ENCODE results near the gene PROC.

The PROC gene

GRCh38 chr2:127453392-127454171 is 35.4 kb downstream of the PROC start:
- in situ Hi-C loops (cut with HindIII; ENCODE audit: low sequenced_read_pairs) = no loop called here

- in situ Hi-C loops (cut with HindIII; ENCODE audit: low sequenced_read_pairs) = no loop called here
Measured at GRCh38 chr2:127454595-127455565, 36.7 kb downstream of the PROC start.

GRCh38 chr2:127455566-127456493 is 37.6 kb downstream of the PROC start:
- in situ Hi-C loops (cut with HindIII; ENCODE audit: low sequenced_read_pairs) = no loop called here

- in situ Hi-C loops (cut with HindIII; ENCODE audit: low sequenced_read_pairs) = no loop called here
Measured at GRCh38 chr2:127456960-127457359, 38.7 kb downstream of the PROC start.

GRCh38 chr2:127462461-127462860 is 44.2 kb downstream of the PROC start:
- in situ Hi-C loops (cut with HindIII; ENCODE audit: low sequenced_read_pairs) = no loop called here

GRCh38 chr2:127463155-127463991 is 45.1 kb downstream of the PROC start:
- in situ Hi-C loops (cut with HindIII; ENCODE audit: low sequenced_read_pairs) = no loop called here

- in situ Hi-C loops (cut with HindIII; ENCODE audit: low sequenced_read_pairs) = no loop called here
Measured at GRCh38 chr2:127464470-127465257, 46.4 kb downstream of the PROC start.

GRCh38 chr2:127465258-127465657 is 47.0 kb downstream of the PROC start:
- in situ Hi-C loops (cut with HindIII; ENCODE audit: low sequenced_read_pairs) = no loop called here

- in situ Hi-C loops (cut with HindIII; ENCODE audit: low sequenced_read_pairs) = no loop called here
Measured at GRCh38 chr2:127469051-127469450, 50.8 kb downstream of the PROC start.

- in situ Hi-C loops (cut with HindIII; ENCODE audit: low sequenced_read_pairs) = no loop called here
Measured at GRCh38 chr2:127469974-127470373, 51.7 kb downstream of the PROC start.

- in situ Hi-C loops (cut with HindIII; ENCODE audit: low sequenced_read_pairs) = no loop called here
Measured at GRCh38 chr2:127471286-127471988, 53.2 kb downstream of the PROC start.

GRCh38 chr2:127472268-127472667 is 54.0 kb downstream of the PROC start:
- in situ Hi-C loops (cut with HindIII; ENCODE audit: low sequenced_read_pairs) = no loop called here

- in situ Hi-C loops (cut with HindIII; ENCODE audit: low sequenced_read_pairs) = loop anchor here (5.0 kb wide), 1 partner anchor 138 kb away; no protein-coding TSS in a partner anchor
Measured at GRCh38 chr2:127475788-127476187, 57.6 kb downstream of the PROC start.

All from DLD1 (cell line).